Adipose tissue (tissue), 3 donors: ENCODE measurements around the gene EEF1A2. TPM values are rescaled to one million over a fixed set of nuclear protein-coding genes. Genes with fewer than 3 reads are reported as not detected.
"Not testable (repeated sequence)": the region's sequence is repeated elsewhere in the genome, so short reads cannot be mapped to it uniquely, and the experiment has no call there.

Experiments
- H3K27ac ChIP-seq: one replicate; pipeline ENCODE4 v1.5.1; 2013; ENCODE audit warnings: low read depth, low read length
- WGBS, 3 donors: extraction: QIAGEN DNeasy Blood & Tissue Kit; methylation state at CpG; one replicate each; pipeline ENCODE4 v1.1.7; 2013; 5-methylcytosine and 5-hydroxymethylcytosine counted together
- polyA plus RNA-seq, 3 donors: library from polyadenylated mRNA; stranded (reverse); fragments of 200-250 nt; gene quantifications; one replicate each; pipeline ENCODE4 v1.2.3, GENCODE V29; 2013
- donor health status: healthy with polysubstance abuse.
- donor health status: Bipolar disorder and iron deficiency.
- donor health status: healthy.

Gene EEF1A2
- polyA plus RNA-seq, 3 donors, result 1.2 to 24.4 (median 3.2) TPM

- H3K27ac ChIP-seq, result no peak overlapping the region
- WGBS, 3 donors, result 61 to 74% (median 68%) methylated on average over 3 of the region's 3 CpGs
Measured at GRCh38 chr20:63525185-63525584, 26.3 kb upstream of the EEF1A2 start.

GRCh38 chr20:63522981-63523611, 24.2 kb upstream of the EEF1A2 start:
- 91 to 99% (median 98%) methylated on average over 10 to 11 of the region's 11 CpGs for WGBS, 3 donors

GRCh38 chr20:63522091-63522868, 23.4 kb upstream of the EEF1A2 start:
- no peak overlapping the region for H3K27ac ChIP-seq
- 52 to 76% (median 74%) methylated on average over 12 to 13 of the region's 13 CpGs for WGBS, 3 donors

More at GRCh38 chr20:63522981-63523611, 24.2 kb upstream of the EEF1A2 start:
- H3K27ac ChIP-seq, result no peak overlapping the region

- H3K27ac ChIP-seq, result no peak overlapping the region
- 30 to 50% (median 49%) methylated on average over 21 to 23 of the region's 23 CpGs for WGBS, 3 donors
Measured at GRCh38 chr20:63521602-63522001, 22.7 kb upstream of the EEF1A2 start.

GRCh38 chr20:63520934-63521601, 22.2 kb upstream of the EEF1A2 start:
- no peak overlapping the region for H3K27ac ChIP-seq
- 1 to 2% (median 1%) methylated on average over 33 to 68 of the region's 68 CpGs for WGBS, 3 donors

GRCh38 chr20:63520504-63520933, 21.6 kb upstream of the EEF1A2 start, which contains the start of gene PPDPF:
TSS of gene PPDPF (plus strand) at chr20:63520765. CDS start at chr20:63521309, 544 bp downstream.
- WGBS, 3 donors, result 0 to 1% (median 0%) methylated on average over 25 to 64 of the region's 64 CpGs

GRCh38 chr20:63519668-63520503, 21.0 kb upstream of the EEF1A2 start:
- H3K27ac ChIP-seq, result no peak overlapping the region
- 1% methylated on average over 64 to 72 of the region's 72 CpGs for WGBS, 3 donors

More at GRCh38 chr20:63520504-63520933, 21.6 kb upstream of the EEF1A2 start, which contains the start of gene PPDPF:
- no peak within 1 kb of the TSS for H3K27ac ChIP-seq

GRCh38 chr20:63518946-63519667, 20.2 kb upstream of the EEF1A2 start:
- no peak overlapping the region for H3K27ac ChIP-seq
- 74 to 75% (median 74%) methylated on average over 29 to 32 of the region's 32 CpGs for WGBS, 3 donors

- no peak overlapping the region for H3K27ac ChIP-seq
- 84 to 89% (median 85%) methylated on average over 20 of the region's 20 CpGs for WGBS, 3 donors
Measured at GRCh38 chr20:63518351-63518861, 19.5 kb upstream of the EEF1A2 start.

GRCh38 chr20:63517376-63518309, 18.8 kb upstream of the EEF1A2 start:
- 92 to 94% (median 93%) methylated on average over 31 to 32 of the region's 32 CpGs for WGBS, 3 donors

GRCh38 chr20:63514520-63514919, 15.6 kb upstream of the EEF1A2 start:
- 52 to 84% (median 60%) methylated on average over 8 to 10 of the region's 10 CpGs for WGBS, 3 donors
- not testable (repeated sequence) for H3K27ac ChIP-seq

More at GRCh38 chr20:63517376-63518309, 18.8 kb upstream of the EEF1A2 start:
- H3K27ac ChIP-seq, result no peak overlapping the region

GRCh38 chr20:63513207-63513606, 14.3 kb upstream of the EEF1A2 start:
- no peak overlapping the region for H3K27ac ChIP-seq
- 90 to 91% (median 90%) methylated on average over 3 of the region's 3 CpGs for WGBS, 3 donors

- no peak overlapping the region for H3K27ac ChIP-seq
- 84 to 88% (median 87%) methylated on average over 9 of the region's 9 CpGs for WGBS, 3 donors
Measured at GRCh38 chr20:63509088-63509564, 10.2 kb upstream of the EEF1A2 start.

GRCh38 chr20:63508072-63508768, 9.3 kb upstream of the EEF1A2 start:
- H3K27ac ChIP-seq, result no peak overlapping the region
- 83 to 86% (median 84%) methylated on average over 33 of the region's 33 CpGs for WGBS, 3 donors

GRCh38 chr20:63507083-63507743, 8.3 kb upstream of the EEF1A2 start:
- H3K27ac ChIP-seq, result no peak overlapping the region
- 90 to 92% (median 90%) methylated on average over 30 of the region's 30 CpGs for WGBS, 3 donors
